Pancreas (tissue), 10 donors: Measurements from ENCODE around the gene TBC1D20. TPM values are rescaled to one million over a fixed set of nuclear protein-coding genes. Genes with fewer than 3 reads are reported as not detected.
A peak's percentile ranks its signal among the peaks of the same experiment; 100 is the strongest.

ENCODE experiments used
- ATAC-seq, 4 donors: fragments of 200-7000 bp; cut with Tn5 transposase; one replicate each; pipeline versions ENCODE4 v1.8.0 to v1.9.1; 2020; ENCODE audit warnings: mild to moderate bottlenecking in 4 of 4, moderate library complexity in 4 of 4
- DNase-seq, 6 donors: peaks; one replicate each; pipeline ENCODE4 v3.0.0-alpha.2; 2020
- FAIRE-seq: peaks from 2 replicates; lab custom pipeline; 2012; peaks lifted over from hg19 to GRCh38; lab: Jason Lieb, UNC
- H3K27ac ChIP-seq, 4 donors: fragments of 200-600 bp; sonication (generic); 1 replicate in 3 of 4; 2 replicates in 1 of 4; pipeline versions ENCODE4 v1.5.0 to v1.8.0; 2020
- H3K27me3 ChIP-seq, 4 donors: fragments of 200-600 bp; one replicate each; pipeline ENCODE4 v1.8.0; 2021
- H3K36me3 ChIP-seq, 3 donors: fragments of 200-600 bp; sonication (generic) in 1 of 3; one replicate each; pipeline versions ENCODE4 v1.5.0 to v1.8.0; 2020 to 2021
- H3K4me1 ChIP-seq, 3 donors: fragments of 200-600 bp; one replicate each; pipeline ENCODE4 v1.8.0; 2021
- H3K4me3 ChIP-seq, 4 donors: fragments of 200-600 bp; sonication (generic) in 2 of 4; one replicate each; pipeline versions ENCODE4 v1.5.0 to v1.8.0; 2020 to 2021
- H3K9me3 ChIP-seq, 4 donors: fragments of 200-600 bp; one replicate each; pipeline ENCODE4 v1.8.0; 2021
- WGBS, 2 donors: extraction: QIAGEN DNeasy Blood & Tissue Kit; methylation state at CpG; one replicate each; pipeline ENCODE4 v1.1.7; 2013; 5-methylcytosine and 5-hydroxymethylcytosine counted together
- intact Hi-C, 3 donors: fragments of 100-400 bp; cut with DNase I; formaldehyde crosslinking; loops; one replicate each; pipeline versions ENCODE4 v1.11.1 to v1.14.2; 2022
- polyA plus RNA-seq, 2 donors: library from polyadenylated mRNA; stranded (reverse); fragments of 200-250 nt; gene quantifications; one replicate each; pipeline ENCODE4 v1.2.3, GENCODE V29; 2013
- total RNA-seq, 6 donors: library from RNA; stranded (reverse); fragmentation: NEBNext Ultra II Directional in 4 of 6; extraction: Animal tissue kit (Norgen Biotek cat#: 25700) in 4 of 6; gene quantifications; one replicate each; pipeline versions ENCODE4 v1.2.1 to v1.2.4, GENCODE V29; 2021 to 2023
- TF ChIP-seq, protein P1 (sequence below), 4 donors: fragments of 200-600 bp; sonication (generic) in 3 of 4; IDR thresholded peaks; one replicate each; pipeline versions ENCODE4 v1.5.0 to v1.8.0; 2021; ENCODE audit warnings: antibody characterized with exemption in 4 of 4
- donor health status: healthy with polysubstance abuse.
- donor health status: DM: no; HTN: no; CAD: no; lungs with moderate emphysema.
- donor health status: DM: no; HTN: no; CAD: no.
- donor health status: control.
- donor health status: control.
- donor health status: Bipolar disorder and iron deficiency.
- donor health status: DM: yes; HTN: yes; CAD: no.
- donor health status: DM: no; HTN: no; CAD: no.
- donor health status: DM: no; HTN: no; CAD: no.
- donor health status: DM: yes; HTN: yes; CAD: no.

Gene TBC1D20
- total and polyA plus RNA-seq, 8 donors = 11.1 to 21.4 (median 12.9) TPM

DNA sequence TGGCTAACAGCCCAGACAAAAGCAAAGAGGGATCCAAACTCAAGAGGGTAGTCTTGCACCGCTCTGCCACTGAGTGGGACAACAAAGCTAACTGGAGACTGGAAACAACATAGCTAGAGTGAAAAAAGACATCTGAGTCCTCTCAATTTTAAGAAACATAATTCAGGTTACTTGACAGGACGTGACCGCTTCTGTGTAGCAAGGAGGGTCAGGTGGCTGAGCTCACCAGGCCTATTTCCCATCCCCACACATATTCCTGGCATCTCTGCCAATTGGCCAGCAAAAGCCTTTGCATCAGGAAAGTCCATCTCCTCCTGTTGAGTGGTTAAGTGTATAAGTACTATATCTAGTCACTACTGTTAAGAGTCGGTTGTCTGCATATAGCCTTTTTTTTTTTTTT lies 25.3 kb upstream of the TBC1D20 start:
- FAIRE-seq = no peak
- Histone ChIP-seq H3K36me3 (peaks cover 0 to 55% (median 28%) of the 10 kb centered on the region in 3 donors), H3K4me1 (peaks cover 0 to 4% (median 0%) of the 10 kb centered on the region in 3 donors), H3K9me3 (no peaks in the 10 kb centered on the region), H3K27me3 (no peaks in the 10 kb centered on the region), H3K4me3 (no peak overlapping the region), H3K27ac (no peak overlapping the region)
- ATAC-seq = no peak
- no peak for DNase-seq
- 93 to 95% methylated on average over 4 of the region's 4 CpGs for WGBS, 2 donors
- intact Hi-C loops = no loop called here
- TF ChIP-seq, protein P1, sequence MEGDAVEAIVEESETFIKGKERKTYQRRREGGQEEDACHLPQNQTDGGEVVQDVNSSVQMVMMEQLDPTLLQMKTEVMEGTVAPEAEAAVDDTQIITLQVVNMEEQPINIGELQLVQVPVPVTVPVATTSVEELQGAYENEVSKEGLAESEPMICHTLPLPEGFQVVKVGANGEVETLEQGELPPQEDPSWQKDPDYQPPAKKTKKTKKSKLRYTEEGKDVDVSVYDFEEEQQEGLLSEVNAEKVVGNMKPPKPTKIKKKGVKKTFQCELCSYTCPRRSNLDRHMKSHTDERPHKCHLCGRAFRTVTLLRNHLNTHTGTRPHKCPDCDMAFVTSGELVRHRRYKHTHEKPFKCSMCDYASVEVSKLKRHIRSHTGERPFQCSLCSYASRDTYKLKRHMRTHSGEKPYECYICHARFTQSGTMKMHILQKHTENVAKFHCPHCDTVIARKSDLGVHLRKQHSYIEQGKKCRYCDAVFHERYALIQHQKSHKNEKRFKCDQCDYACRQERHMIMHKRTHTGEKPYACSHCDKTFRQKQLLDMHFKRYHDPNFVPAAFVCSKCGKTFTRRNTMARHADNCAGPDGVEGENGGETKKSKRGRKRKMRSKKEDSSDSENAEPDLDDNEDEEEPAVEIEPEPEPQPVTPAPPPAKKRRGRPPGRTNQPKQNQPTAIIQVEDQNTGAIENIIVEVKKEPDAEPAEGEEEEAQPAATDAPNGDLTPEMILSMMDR (IDR thresholded peaks at IDR 0.05) = no peak

DNA sequence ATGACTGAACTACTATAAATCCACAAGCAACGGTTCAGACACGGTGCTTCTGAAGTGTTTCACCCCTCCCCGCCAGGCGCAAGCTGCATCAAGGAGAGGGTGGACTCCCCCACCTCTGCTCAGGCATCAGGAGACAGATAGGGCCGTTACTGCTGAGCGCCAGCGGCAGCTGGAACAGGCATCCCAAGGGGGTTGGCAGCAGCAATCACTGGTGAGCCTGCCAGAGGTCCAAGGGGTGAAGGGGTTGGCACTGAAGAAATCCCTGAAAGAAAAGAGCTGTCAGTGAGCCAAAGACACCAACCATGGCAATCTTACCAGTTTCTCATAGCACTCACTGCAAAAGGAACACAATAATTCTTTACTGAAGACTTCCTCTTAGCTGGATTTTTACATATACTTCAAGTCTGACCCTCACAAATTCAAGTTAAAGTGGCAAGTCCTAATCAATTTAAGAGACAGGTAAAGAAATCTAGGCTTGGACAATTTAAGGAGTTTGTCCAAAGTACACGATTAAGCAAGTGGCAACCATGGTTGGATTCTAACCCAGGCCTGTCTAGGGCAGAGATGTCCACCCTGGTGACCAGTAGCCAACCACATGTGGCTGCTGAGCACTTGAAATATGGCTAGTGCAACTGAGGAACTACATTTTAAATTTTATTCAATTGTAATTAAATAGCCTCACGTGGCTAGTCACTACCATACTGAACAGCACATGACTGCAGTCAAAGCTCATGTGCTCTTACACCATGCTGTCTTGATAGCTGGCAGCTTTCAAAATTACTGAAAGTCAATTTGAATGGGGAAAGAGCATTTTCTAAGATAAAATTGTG lies 21.7 kb upstream of the TBC1D20 start:
- H3K27ac ChIP-seq = peak overlapping the region in 2 of 4 donors; percentile 3 to 22

DNA sequence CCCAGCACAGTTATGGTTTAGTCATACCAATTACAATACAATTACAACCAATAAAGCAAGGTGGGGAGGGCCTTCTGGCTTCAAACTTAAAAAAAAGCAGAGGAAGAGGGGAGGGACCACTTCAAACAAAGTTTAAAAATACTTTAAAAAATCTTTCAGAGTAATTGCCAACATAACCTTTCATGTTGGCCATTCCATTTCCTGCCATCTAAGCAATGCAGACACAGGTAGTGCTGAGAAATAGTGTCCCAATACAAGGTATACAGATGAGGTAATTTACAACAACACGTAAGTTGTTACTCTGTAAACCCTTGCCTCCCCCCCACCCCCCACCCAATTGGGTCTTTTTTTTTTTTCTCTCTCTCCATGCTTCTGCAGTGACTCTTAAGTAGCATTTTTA lies 18.8 kb upstream of the TBC1D20 start:
- no peak for ATAC-seq
- TF ChIP-seq, protein P1 (IDR thresholded peaks at IDR 0.05) = no peak
- FAIRE-seq = no peak
- H3K4me3 ChIP-seq = no peak overlapping the region
- H3K9me3 ChIP-seq = no peaks in the 10 kb centered on the region
- intact Hi-C loops = no loop called here
- peaks cover 0 to 25% (median 22%) of the 10 kb centered on the region in 3 donors for H3K36me3 ChIP-seq
- H3K4me1 ChIP-seq = peaks cover 0 to 4% (median 0%) of the 10 kb centered on the region in 3 donors
- H3K27ac ChIP-seq = no peak overlapping the region
- no peak for DNase-seq
- 85 to 95% methylated on average over 1 of the region's 1 CpG for WGBS, 2 donors
- H3K27me3 ChIP-seq = no peaks in the 10 kb centered on the region

More for the DNA sequence above, 21.7 kb upstream of the TBC1D20 start:
- TF ChIP-seq, protein P1 (IDR thresholded peaks at IDR 0.05) = no peak
- Histone ChIP-seq H3K27me3 (no peaks in the 10 kb centered on the region), H3K9me3 (no peaks in the 10 kb centered on the region), H3K4me3 (no peak overlapping the region), H3K4me1 (peaks cover 0 to 4% (median 0%) of the 10 kb centered on the region in 3 donors), H3K36me3 (peaks cover 0 to 49% (median 38%) of the 10 kb centered on the region in 3 donors)
- DNase-seq (peak in 4 of 6 donors; percentile 18 to 71 (median 45)), FAIRE-seq (no peak), ATAC-seq (peak; percentile 37 to 61 (median 58))
- intact Hi-C loops = no loop called here
- 43 to 53% methylated on average over 9 of the region's 9 CpGs for WGBS, 2 donors

DNA sequence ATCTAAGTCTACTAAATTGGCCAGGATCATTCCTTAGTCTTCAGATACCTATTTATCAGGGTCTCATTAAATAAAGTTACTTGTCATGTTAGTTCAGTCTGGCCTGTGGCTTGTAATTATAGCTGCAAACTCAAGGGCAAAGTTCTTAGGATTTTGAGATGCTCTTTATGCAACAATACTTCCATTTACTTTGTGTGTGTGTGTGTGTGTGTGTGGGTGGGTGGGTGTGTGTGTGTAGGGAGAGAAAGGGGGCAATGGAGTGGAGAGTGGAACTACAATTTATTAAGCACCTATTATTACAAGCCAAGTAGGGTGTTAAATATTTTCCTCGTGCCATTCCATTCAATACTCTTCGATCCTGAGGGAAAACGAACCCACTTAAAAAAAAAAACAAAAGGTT lies 17.7 kb upstream of the TBC1D20 start:
- H3K36me3 ChIP-seq = peaks cover 0 to 20% (median 19%) of the 10 kb centered on the region in 3 donors
- ATAC-seq = no peak
- no peak for DNase-seq
- H3K4me3 ChIP-seq = no peak overlapping the region
- H3K27ac ChIP-seq = no peak overlapping the region
- H3K9me3 ChIP-seq = no peaks in the 10 kb centered on the region
- peaks cover 0 to 4% (median 0%) of the 10 kb centered on the region in 3 donors for H3K4me1 ChIP-seq
- TF ChIP-seq, protein P1 (IDR thresholded peaks at IDR 0.05) = no peak
- WGBS, 2 donors = 19 to 26% methylated on average over 3 of the region's 3 CpGs
- no peaks in the 10 kb centered on the region for H3K27me3 ChIP-seq
- no peak for FAIRE-seq
- intact Hi-C loops = no loop called here
